DMS153 treated with DMSO at 0.1 percent for 48 hours (cell line): ENCODE results near the gene TBC1D8.

Experiments
- DNase-seq: peaks from one replicate; lab custom pipeline; 2025; ENCODE audit not compliant: unreplicated experiment; lab: John Stamatoyannopoulos, UW

Gene TBC1D8

GRCh38 chr2:101002562-101003277 is 148.5 kb downstream of the TBC1D8 start:
- DNase-seq: no peak

GRCh38 chr2:101001691-101002561 is 149.3 kb downstream of the TBC1D8 start, which contains the start of gene RPL31:
Gene RPL31 (plus strand): TSS chr2:101002289. CDS start chr2:101002702, 413 bp downstream.
- DNase-seq: peak; percentile 94

GRCh38 chr2:100999995-101000394 is 151.2 kb downstream of the TBC1D8 start:
- no peak for DNase-seq

GRCh38 chr2:100998235-100998573 is 153.0 kb downstream of the TBC1D8 start:
- no peak for DNase-seq

GRCh38 chr2:100997509-100998234 is 153.5 kb downstream of the TBC1D8 start:
- no peak for DNase-seq

- DNase-seq: no peak
Observed at GRCh38 chr2:100995309-100996075, 155.7 kb downstream of the TBC1D8 start.

GRCh38 chr2:100993294-100993693 is 157.9 kb downstream of the TBC1D8 start:
- no peak for DNase-seq

- no peak for DNase-seq
Observed at GRCh38 chr2:100992262-100992661, 158.9 kb downstream of the TBC1D8 start.

- DNase-seq: no peak
Observed at GRCh38 chr2:100991404-100991773, 159.8 kb downstream of the TBC1D8 start.

- no peak for DNase-seq
Observed at GRCh38 chr2:100990650-100991403, 160.4 kb downstream of the TBC1D8 start.

GRCh38 chr2:100990166-100990565 is 161.0 kb downstream of the TBC1D8 start:
- DNase-seq: no peak

- DNase-seq: no peak
Observed at GRCh38 chr2:100989666-100990065, 161.5 kb downstream of the TBC1D8 start.

- DNase-seq: no peak
Observed at GRCh38 chr2:100988630-100989417, 162.4 kb downstream of the TBC1D8 start.

GRCh38 chr2:100987974-100988373 is 163.2 kb downstream of the TBC1D8 start:
- no peak for DNase-seq

GRCh38 chr2:100987536-100987935 is 163.6 kb downstream of the TBC1D8 start:
- no peak for DNase-seq

GRCh38 chr2:100986157-100986556 is 165.0 kb downstream of the TBC1D8 start:
- DNase-seq: no peak

GRCh38 chr2:100984892-100985307 is 166.3 kb downstream of the TBC1D8 start:
- DNase-seq: peak; percentile 34

GRCh38 chr2:100983684-100984310 is 167.4 kb downstream of the TBC1D8 start:
- no peak for DNase-seq

GRCh38 chr2:100983201-100983600 is 168.0 kb downstream of the TBC1D8 start:
- no peak for DNase-seq
